ENCODE results near the gene AK4. TPM values are rescaled to one million over a fixed set of nuclear protein-coding genes. Genes with fewer than 3 reads are reported as not detected.

AK4 gene
- total RNA-seq, 1 experiment from 2014 or later, result 180 TPM

GRCh38 chr1:65174585-65174984, 26.6 kb downstream of the AK4 start:
- H3K9me3 Mint-ChIP-seq, result no peaks in the 10 kb centered on the region
- H3K27ac Mint-ChIP-seq, result peak overlapping the region; percentile 46

More at GRCh38 chr1:65174585-65174984, 26.6 kb downstream of the AK4 start:
- DNase-seq (ENCODE audit: low spot score), result no peak
- Mint-ChIP-seq H3K27me3 (ENCODE audit: low read depth) (no peaks in the 10 kb centered on the region), H3K4me3 (no peak overlapping the region), H3K36me3 (no peaks in the 10 kb centered on the region), H3K4me1 (peaks cover 88% of the 10 kb centered on the region)
- CTCF ChIA-PET, result interaction anchor here (1.9 kb wide), 1 partner anchor 34 kb away, joined by 10 read pairs; no protein-coding TSS in a partner anchor
- no peak for ATAC-seq
- TF ChIP-seq PRDM15 (CRISPR knock-in tag; IDR thresholded peaks at IDR 0.05) (no peak), ATF2 (CRISPR knock-in tag; IDR thresholded peaks at IDR 0.05; ENCODE audit: borderline replicate concordance, low read depth) (no peak), HMGXB4 (CRISPR knock-in tag; IDR thresholded peaks at IDR 0.05) (no peak), MYBL2 (CRISPR knock-in tag; IDR thresholded peaks at IDR 0.05) (no peak), JAZF1 (CRISPR knock-in tag; IDR thresholded peaks at IDR 0.05) (no peak), AR (CRISPR knock-in tag; IDR thresholded peaks at IDR 0.05) (no peak), MXD4 (CRISPR knock-in tag; IDR thresholded peaks at IDR 0.05; ENCODE audit: borderline replicate concordance) (no peak), NR2C2 (CRISPR knock-in tag; IDR thresholded peaks at IDR 0.05) (no peak), HMGA2 (CRISPR knock-in tag; IDR thresholded peaks at IDR 0.05) (no peak), ATF1 (CRISPR knock-in tag; IDR thresholded peaks at IDR 0.05) (no peak), E2F1 (CRISPR knock-in tag; IDR thresholded peaks at IDR 0.05) (no peak), CDX4 (CRISPR knock-in tag; IDR thresholded peaks at IDR 0.05; ENCODE audit: borderline replicate concordance) (no peak), NR1H2 (CRISPR knock-in tag; IDR thresholded peaks at IDR 0.05) (no peak)
- POLR2A ChIA-PET, result no interaction called here
